ENCODE results near the gene NFYC. TPM values are rescaled to one million over a fixed set of nuclear protein-coding genes. Genes with fewer than 3 reads are reported as not detected.

The NFYC gene
- total RNA-seq (ENCODE audit: low replicate concordance) = 38.0 and 61.3 TPM in 2 replicates

- H3K9me3 ChIP-seq (ENCODE audit: low read depth) = no peaks in the 10 kb centered on the region
- peaks cover 18% of the 10 kb centered on the region for H3K36me3 Mint-ChIP-seq
- H3K27ac Mint-ChIP-seq = peak within 1 kb of the TSS; percentile 95
- peak within 1 kb of the TSS; percentile 99 for H3K27ac ChIP-seq
- peak within 1 kb of the TSS; percentile 90 for H3K4me2 ChIP-seq
- peak within 1 kb of the TSS; percentile 97 for H3K9ac ChIP-seq
- peak within 1 kb of the TSS; percentile 92 for H3K4me3 Mint-ChIP-seq
- no peaks in the 10 kb centered on the region for H3K9me3 Mint-ChIP-seq
- peak; percentile 100 for DNase-seq (ENCODE audit: low spot score)
- H3F3A ChIP-seq (ENCODE audit: low read depth) = peaks cover 37% of the 10 kb centered on the region
- H2AFZ ChIP-seq (replicated peaks) = peak within 1 kb of the TSS; percentile 78
- H3K27me3 Mint-ChIP-seq (ENCODE audit: insufficient read depth, low read depth) = no peaks in the 10 kb centered on the region
- no peaks in the 10 kb centered on the region for H3K36me3 ChIP-seq
- H3K4me1 Mint-ChIP-seq = peaks cover 34% of the 10 kb centered on the region
- peaks cover 35% of the 10 kb centered on the region for H4K20me1 ChIP-seq (ENCODE audit: low read depth)
- H3K4me3 ChIP-seq = peak within 1 kb of the TSS; percentile 68
- peaks cover 87% of the 10 kb centered on the region for H3K79me2 ChIP-seq (ENCODE audit: low read depth)
- TF ChIP-seq EZH2 (IDR thresholded peaks at IDR 0.05) = no peak
- no peak for TF ChIP-seq EZH2phosphoT487 (IDR thresholded peaks at IDR 0.05)
- TF ChIP-seq CTCF (IDR thresholded peaks at IDR 0.05) = no peak
- peaks cover 29% of the 10 kb centered on the region for H3K4me1 ChIP-seq
- no peaks in the 10 kb centered on the region for H3K27me3 ChIP-seq
Observed at GRCh38 chr1:40691538-40692428, at the start of gene NFYC. NFYC (plus strand) TSS chr1:40691704; CDS start chr1:40738844, 47,140 bp downstream.

- Mint-ChIP-seq H3K36me3 (no peaks in the 10 kb centered on the region), H3K27me3 (ENCODE audit: insufficient read depth, low read depth) (peaks cover 5% of the 10 kb centered on the region), H3K4me3 (no peak overlapping the region), H3K4me1 (peaks cover 34% of the 10 kb centered on the region), H3K9me3 (no peaks in the 10 kb centered on the region), H3K27ac (no peak overlapping the region)
- no peak overlapping the region for H3K4me2 ChIP-seq
- H3K4me1 ChIP-seq = peaks cover 8% of the 10 kb centered on the region
- H3F3A ChIP-seq (ENCODE audit: low read depth) = no peaks in the 10 kb centered on the region
- H2AFZ ChIP-seq (replicated peaks) = no peak overlapping the region
- peaks cover 25% of the 10 kb centered on the region for H4K20me1 ChIP-seq (ENCODE audit: low read depth)
- H3K27me3 ChIP-seq = no peaks in the 10 kb centered on the region
- H3K79me2 ChIP-seq (ENCODE audit: low read depth) = no peaks in the 10 kb centered on the region
- no peak for DNase-seq (ENCODE audit: low spot score)
- no peak overlapping the region for H3K4me3 ChIP-seq
- no peak for TF ChIP-seq EZH2phosphoT487 (IDR thresholded peaks at IDR 0.05)
- no peak for TF ChIP-seq CTCF (IDR thresholded peaks at IDR 0.05)
- no peak for TF ChIP-seq EZH2 (IDR thresholded peaks at IDR 0.05)
- no peaks in the 10 kb centered on the region for H3K9me3 ChIP-seq (ENCODE audit: low read depth)
- H3K9ac ChIP-seq = no peak overlapping the region
- no peaks in the 10 kb centered on the region for H3K36me3 ChIP-seq
- no peak overlapping the region for H3K27ac ChIP-seq
Observed at GRCh38 chr1:40645118-40645680, 46.3 kb upstream of the NFYC start.

DNA sequence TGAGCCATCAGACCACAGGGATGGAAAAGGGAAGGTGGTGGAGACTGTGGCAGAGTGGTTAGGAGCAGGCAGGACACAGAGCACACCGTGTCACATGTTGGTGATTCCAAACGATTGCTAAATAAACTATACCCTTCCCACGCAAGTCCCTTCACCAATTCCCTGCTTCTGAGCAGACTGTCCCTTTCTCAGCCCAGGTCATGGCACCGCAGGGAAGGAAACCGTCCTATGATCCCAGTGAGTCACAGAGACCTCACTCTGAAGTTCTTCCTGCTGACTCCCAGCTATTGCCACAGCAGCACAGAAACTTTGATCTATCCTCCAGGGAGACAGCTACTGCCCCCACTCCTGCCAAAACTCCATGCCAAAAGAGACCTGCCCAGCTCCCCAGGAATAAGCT, 45.2 kb upstream of the NFYC start:
- H4K20me1 ChIP-seq (ENCODE audit: low read depth) = peaks cover 28% of the 10 kb centered on the region
- H3F3A ChIP-seq (ENCODE audit: low read depth) = no peaks in the 10 kb centered on the region
- Mint-ChIP-seq H3K4me1 (peaks cover 37% of the 10 kb centered on the region), H3K36me3 (no peaks in the 10 kb centered on the region), H3K27me3 (ENCODE audit: insufficient read depth, low read depth) (peaks cover 5% of the 10 kb centered on the region), H3K9me3 (no peaks in the 10 kb centered on the region), H3K27ac (peak overlapping the region; percentile 44), H3K4me3 (no peak overlapping the region)
- H3K9me3 ChIP-seq (ENCODE audit: low read depth) = no peaks in the 10 kb centered on the region
- no peak overlapping the region for H2AFZ ChIP-seq (replicated peaks)
- DNase-seq (ENCODE audit: low spot score) = no peak
- H3K4me3 ChIP-seq = no peak overlapping the region
- H3K27me3 ChIP-seq = no peaks in the 10 kb centered on the region
- H3K36me3 ChIP-seq = no peaks in the 10 kb centered on the region
- no peak for TF ChIP-seq CTCF (IDR thresholded peaks at IDR 0.05)
- TF ChIP-seq EZH2 (IDR thresholded peaks at IDR 0.05) = no peak
- TF ChIP-seq EZH2phosphoT487 (IDR thresholded peaks at IDR 0.05) = no peak
- H3K27ac ChIP-seq = no peak overlapping the region
- no peaks in the 10 kb centered on the region for H3K79me2 ChIP-seq (ENCODE audit: low read depth)
- no peak overlapping the region for H3K4me2 ChIP-seq
- no peak overlapping the region for H3K9ac ChIP-seq
- H3K4me1 ChIP-seq = peaks cover 10% of the 10 kb centered on the region
